Kidney capillary endothelial cell (primary cell): ENCODE data around the gene SNX22.

Experiments used
- DNase-seq: peaks from one replicate; pipeline ENCODE4 v3.0.0-alpha.2; 2018; ENCODE audit warnings: low spot score

SNX22 gene

DNA sequence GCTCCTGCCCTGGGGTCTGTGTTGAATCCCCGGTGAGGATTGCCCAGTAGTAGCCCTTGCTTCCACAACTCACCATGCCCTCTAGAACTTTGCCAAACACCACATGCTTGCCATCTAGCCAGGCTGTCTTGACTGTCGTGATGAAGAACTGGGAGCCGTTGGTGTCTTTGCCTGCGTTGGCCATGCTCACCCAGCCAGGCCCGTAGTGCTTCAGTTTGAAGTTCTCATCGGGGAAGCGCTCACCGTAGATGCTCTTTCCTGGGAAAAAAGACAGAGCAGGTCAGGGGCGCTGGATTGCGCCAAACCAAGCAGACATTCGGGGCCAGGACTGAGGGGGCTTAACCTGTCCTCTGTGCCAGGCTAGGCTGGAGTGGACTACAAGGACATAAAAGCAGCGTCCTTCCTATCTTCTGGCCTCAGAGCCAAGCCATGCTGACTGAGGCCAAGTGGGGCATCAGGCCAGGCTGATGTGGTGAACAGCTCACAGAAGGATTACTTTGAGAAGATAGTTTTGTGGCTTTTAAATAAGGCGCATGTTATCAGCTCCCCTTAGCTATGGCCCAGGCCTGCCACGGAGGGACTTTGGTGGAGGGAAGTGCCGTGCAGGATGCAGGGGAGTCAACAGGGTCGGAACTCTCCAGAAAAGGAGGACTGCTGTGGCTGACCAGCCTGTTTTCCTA lies 5.3 kb downstream of the SNX22 start:
- no peak for DNase-seq

DNA sequence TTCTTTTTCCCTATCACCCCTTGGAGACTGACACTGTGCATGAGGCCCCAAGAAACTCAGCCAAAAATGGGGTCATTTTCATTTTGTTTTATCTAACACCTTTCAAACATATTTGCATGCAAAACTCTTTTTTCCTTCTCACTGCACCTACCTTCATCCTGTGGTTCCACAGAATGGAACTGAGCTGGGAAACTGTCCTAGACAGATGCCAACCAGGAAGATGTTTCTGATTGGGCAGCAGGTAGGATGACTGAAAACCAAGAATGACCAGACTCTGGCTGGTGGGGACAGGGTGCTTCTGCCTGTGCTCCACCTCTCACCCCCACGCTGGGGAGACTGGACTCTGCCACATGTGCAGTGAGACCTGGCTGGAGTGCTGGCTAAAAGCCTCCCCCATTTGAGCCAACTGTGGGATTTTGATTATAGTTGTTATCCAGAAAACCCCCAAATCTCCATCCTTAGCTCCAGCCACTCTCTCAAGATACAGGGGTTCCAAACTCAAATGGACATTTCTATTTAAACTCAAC lies 6.1 kb downstream of the SNX22 start:
- no peak for DNase-seq

DNA sequence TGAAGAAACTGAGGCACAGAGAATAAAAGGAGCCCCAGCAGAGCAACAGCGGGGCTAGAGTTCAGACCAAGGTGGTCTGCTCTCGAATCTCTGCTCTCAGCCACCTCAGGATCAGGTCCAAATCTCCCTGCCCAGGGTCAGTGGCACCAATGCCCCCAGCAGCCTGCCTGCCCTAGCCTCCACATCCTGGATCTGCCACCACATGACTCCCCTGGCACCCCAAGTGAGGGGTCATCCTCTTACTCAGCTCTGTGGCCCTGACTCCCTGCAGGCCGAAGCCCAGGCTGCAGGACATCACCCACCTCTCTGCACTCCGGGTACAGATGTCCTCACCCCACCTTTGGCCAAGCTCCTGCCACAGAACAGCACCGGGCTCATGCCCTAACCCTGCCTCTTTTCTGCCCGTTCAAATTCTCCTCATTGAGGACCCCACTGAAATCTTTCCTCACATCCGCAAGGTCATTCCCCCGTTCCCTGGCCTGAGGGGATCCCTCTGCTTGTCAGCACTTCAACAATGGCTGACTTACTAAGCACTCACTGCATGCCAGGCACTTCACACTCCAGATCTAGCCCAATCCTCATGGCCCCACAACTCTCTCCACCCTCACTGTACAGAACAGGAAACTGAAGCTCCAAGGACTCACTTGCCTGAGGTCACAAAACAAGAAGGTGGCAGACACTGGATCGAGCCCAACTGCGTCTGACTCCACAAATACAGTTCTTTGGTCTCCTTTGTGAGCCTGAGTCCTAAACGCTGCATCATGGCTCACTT lies 7.0 kb downstream of the SNX22 start:
- no peak for DNase-seq

DNA sequence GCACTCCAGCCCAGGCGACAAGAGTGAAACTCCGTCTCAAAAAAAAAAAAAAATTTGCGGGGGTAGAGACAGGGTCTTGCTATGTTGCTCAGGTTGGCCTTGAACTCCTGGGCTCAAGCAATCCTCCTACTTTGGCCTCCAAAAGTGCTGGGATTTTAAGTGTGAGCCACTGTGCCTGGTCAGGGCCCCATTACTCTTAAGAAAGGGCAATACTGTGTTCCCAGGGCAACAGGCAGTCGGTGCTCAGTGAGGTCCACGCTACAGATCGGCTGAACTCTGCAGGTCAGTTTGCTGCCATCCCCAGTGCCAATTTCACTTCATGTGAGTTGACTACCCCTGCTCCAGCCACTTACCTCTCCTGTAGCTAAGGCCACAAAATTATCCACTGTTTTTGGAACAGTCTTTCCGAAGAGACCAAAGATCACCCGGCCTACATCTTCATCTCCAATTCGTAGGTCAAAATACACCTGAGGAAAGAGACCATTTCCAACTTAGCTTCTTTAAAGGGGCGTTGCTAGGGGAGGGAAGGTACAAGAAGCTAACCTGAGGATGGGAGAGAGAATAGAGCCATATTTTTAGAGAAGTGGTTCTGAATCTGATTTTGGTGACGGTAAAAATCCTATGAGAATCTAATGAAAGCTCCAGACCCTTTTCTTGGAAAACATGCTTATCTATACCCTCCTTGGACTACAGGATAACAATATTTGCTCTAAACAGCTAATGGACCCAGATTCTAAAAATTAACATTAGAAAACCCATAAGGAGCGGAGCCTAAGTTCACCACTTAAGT lies 10.4 kb downstream of the SNX22 start:
- no peak for DNase-seq

DNA sequence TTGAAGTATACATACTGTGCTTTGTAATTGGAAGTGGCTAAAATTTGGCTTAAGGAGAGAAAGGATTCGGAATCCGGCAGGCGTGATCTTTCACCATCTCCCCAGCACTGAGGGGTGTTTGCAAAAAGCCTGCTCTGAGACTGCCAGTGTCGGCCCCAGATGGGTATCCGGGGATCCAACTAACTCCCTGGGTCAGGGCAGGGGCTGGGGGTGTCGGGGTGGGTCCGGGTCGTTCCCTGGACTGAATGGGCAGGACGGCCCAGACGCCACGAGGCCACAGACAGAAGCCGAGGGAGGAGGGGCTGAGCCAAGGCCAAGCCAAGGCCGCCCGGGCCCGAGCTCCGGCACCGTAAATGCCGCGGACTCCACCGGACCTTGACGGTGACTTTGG lies 10.9 kb downstream of the SNX22 start:
- no peak for DNase-seq

DNA sequence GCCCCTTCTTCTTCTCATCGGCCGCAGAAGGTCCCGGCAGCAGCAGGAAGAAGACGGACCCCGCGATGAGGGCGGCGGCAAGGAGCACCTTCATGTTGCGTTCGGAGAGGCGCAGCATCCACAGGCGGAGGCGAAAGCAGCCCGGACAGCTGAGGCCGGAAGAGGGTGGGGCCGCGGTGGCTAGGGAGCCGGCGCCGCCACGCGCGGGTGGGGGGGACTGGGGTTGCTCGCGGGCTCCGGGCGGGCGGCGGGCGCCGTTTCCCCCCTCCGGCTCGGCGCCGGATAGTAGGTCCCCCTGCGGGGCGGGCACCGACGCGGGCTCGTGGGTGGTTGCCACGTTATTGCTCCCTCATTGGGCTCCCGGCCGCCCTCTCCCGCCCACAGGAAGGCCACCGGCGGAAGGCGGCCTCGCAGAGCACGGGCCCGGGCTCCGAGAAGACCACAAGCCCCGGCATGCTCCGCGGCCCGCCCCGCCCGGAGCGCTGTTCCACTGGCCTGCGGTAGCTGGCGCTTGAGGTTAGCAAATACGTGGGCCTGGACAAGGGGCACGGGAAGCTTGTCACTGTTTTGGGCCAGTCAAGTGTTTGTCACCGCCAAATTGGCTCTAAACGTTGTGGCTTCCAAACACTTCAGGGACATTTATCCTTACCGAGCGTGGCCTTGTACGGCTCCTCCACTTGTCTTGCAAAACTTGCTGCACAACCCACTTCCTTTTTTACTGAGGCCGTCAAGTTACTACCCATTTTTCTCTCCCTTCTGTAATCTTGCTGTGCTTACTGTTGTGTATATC lies 11.5 kb downstream of the SNX22 start, which contains the start of gene PPIB:
TSS of gene PPIB (minus strand) at position 154 of the 790 bp plus-strand sequence. CDS start at position 118, 36 bp downstream.
- DNase-seq, result peak; percentile 95

DNA sequence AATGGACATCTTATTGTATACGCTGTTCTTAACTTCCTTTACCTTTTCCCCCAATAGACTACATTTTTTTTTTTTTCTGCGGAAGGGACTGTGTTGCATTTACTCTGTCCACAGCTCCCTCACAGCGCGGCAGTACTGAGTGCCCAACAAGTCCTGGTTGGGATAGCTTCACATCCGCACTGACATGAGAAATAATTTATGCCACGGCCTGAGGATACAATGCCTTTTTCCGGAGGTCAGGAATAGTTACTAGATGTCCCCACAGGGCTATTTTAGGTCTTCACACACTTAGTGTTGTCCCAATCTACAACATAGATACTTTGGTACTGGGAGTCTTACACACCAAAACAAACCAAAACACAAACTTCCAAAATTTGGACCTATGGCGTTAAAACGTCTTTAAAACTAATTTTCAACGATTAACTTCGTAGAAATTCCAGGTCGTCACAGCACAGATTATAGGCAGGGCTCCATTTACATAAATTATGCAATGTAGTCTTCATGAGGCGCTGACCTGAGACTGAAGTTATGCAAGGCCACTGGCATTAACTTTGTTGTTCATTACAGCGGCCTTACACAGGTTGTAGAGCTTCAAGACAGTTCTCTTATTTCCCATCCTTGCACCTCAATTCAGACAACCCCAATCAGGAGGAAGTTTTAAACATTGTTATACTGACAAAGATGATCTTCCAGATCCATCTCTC lies 12.3 kb downstream of the SNX22 start:
- peak; percentile 57 for DNase-seq

DNA sequence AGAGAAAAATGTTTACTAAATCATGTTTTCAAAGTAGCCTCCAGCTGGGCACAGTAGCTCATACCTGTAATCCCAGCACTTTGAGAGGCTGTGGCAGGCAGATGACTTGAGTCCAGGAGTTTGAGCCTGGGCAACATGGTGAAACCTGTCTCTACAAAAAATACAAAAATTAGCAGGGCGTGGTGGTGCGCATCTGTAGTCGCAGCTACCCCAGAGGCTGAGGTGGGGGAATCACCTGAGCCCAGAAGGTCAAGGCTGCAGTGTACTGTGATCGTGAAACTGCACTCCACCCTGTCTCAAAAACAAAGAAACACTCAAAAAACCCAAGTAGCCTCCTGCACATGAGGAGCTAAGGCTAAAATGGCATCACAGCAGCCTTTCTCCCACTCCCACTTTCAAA lies 12.9 kb downstream of the SNX22 start:
- no peak for DNase-seq

DNA sequence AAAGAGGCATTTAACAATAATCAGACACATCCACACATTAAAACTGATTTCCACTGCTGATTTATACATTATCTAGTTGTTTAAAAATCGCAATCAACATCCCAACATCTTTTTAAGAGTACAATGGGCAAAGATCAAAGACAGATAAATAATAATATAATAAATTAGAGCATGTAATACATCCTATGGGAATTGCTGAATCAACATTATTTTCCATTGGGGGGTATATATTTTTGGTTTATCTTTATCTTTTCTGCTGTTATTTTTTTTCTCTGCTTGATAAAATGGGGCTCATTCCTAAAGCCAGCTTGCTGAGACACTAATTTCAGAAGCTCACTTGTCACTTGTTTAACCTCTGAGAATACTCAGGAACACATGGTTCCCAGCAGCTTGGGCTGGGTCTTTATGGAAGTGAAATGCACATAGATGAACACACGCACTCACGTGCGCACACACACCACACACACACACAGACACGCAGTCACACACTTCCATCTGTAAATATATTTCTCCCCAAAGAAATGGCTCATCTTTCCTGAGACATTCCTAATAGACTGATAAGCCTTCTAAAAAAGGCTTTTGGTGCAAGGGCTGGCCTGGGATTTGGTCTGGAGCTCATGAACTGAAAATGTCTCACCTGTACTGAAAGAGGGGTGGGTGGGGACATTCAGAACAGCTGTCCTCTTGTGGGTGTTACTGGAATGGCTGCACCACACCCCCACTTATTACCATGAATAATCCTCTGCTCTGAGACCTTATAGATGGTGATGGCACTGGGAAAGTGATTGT lies 14.8 kb downstream of the SNX22 start:
- DNase-seq, result no peak

DNA sequence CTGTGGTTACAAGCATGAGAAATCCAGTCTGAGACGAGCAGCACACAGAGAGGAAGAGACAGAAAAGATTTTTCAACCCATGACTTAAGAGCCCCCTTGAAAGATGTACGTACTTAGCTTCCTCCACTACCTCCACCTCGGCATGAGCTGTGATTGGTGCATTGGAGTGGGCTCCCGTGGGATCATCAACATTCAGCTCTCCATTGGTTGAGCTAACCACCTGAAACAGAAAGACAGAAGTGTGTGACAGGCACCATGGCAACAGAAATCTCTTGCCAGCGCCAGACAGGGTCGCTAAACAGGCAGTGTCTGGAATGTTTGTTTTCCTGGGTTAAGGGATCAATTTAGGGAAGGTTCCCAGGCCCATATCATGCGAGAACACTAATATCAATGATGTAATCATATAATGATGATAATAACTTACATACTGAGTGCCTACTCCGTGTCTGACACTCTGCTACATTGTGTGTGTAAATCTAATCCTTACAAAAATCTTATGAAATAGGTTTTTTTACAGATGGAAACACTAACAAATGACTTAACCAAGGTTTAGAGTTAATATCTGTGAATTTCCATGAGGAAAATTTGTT lies 28.8 kb downstream of the SNX22 start:
- no peak for DNase-seq

DNA sequence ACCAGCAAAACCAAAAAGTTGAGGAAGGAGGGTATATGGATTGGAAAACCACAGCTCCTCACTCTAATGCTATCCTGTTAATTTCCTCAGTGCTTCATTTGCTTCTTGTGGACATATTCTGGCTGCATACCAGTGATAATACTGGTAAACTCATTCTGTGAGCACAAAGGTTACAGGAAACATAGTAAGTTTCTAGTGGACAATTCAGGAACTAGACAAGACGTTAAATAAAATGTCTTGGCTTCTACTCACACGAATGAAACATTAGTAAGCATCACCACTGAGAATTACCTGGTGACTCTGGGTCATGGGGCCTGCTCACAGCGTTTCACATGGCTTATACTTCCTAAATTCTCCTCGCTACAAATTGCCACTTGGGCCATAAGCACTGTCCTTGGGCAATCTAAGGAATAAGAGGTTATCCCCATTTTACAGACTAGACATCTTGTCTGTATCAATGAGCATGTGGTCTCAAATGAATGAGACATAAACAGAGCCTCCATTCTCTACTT lies 31.4 kb downstream of the SNX22 start:
- DNase-seq, result no peak

DNA sequence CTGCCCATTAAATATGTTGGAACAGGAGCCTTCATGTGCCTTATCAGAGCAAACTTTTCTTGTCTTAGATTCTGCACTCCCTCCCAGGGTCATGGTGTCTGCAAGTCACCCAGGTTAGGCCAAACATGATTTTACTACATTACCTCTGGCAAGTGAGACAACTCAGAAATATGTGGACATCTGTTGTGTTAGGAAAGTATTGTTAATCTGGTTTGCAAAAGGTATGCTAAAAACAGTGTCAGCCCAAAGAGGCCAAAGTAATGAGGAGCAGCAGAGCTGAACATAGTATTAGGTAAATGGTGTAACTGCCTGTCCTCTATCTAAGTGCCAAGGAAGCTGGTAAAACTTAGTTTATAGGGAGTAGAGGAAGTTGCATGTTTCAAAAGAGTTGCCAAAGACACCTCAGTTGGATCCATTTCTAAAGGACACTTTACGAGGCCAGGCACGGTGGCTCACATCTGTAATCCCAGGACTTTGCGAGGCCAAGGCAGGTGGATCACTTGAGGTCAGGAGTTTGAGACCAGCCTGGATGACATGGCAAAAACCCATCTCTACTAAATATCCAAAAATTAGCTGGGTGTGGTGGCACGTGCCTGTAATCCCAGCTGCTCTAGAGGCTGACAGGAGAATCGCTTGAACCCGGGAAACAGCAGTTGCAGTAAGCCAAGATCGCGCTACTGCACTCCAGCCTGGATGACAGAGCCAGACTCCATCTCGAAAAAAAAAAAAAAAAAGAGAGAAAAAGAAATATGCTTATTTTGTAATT lies 33.8 kb downstream of the SNX22 start:
- DNase-seq, result no peak

DNA sequence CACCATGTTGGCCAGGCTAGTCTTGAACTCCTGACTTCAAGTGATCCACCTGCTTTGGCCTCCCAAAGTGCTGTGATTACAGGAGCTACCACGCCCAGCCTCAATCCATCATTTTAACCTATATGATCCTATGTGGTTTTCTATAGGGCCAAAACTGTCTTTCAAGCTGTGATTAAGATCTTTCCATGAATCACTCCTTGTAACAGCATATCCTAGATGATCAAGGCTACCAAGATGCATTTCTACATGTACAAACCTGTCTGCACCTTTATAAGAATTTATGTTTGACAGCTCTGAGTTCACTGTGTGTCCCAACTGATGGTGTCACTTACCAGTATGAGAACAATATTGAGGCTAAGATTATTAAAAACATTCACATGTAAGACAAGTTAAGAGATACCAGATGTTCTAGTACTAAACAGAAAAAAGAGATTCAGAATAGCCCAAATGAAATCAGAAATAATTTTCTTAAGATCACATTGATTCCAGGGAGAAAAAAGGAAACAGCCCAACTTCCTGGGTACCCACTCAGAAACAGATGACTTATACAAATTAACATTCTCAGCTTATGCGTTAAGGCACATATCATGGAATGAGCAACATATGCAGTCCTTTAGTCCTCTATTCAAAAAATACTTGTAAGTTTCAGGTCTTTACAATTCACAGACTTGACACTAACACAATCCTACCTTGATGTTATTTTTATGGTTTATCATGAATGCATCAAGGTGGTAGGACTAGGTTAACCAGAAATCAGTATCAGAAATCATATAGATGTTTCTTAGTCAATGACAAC lies 36.1 kb downstream of the SNX22 start:
- DNase-seq, result no peak

DNA sequence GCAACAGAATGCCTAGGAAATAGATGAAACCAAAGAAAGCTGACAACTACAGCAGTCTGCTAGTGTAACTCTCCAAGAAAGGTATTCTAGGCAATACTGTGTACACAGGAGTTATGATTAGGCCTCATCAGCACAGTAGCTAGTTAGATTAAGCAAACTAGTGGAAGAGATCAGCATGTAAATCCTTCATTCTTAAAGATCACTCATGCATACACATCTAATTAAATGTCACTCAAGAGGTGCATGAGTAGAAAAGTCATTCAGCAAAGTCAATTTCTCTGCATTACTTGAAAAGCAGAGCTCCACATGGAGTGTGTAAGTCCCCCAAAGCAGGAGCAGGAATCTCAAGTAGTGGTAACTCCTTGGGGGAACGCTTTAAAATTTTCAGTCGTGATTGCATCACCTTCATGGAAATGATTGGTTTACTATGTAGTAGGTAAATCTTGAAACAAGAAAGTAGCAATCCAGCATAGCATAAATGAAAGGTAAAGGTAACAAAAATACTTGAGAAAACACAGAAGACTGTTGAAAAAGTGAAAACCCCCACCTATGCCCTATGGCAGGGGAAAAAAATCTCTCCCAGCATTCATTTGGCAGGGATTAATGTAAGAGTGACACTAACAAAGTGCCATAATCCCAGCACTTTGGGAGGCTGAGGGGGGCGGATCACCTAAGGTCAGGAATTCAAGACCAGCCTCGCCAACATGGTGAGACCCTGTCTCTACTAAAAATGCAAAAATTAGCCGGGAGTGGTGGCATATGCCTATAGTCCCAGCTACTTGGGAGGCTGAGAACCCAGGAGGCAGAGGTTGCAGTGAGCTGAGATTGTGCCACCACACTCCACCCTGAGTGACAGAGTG lies 40.7 kb downstream of the SNX22 start:
- no peak for DNase-seq

DNA sequence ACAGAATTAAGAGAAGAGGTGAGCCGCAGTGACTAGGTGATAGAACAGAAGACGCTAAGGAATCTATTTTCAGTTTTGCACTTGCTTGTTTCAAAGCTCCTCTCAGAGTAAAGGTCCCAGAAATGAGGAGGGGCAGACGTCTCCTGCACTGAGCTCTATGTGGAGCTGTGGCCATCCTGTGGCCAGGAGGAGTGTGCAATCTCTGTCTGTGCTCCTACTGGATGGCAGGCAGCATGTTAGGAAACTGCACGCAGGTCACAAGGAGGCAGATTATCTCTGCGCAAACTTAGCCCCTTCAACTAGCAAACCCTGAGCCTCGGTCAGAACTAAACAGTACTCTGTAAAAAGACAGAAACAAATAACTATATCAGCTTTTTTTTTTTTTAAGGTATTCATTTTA lies 42.4 kb downstream of the SNX22 start:
- DNase-seq, result no peak

DNA sequence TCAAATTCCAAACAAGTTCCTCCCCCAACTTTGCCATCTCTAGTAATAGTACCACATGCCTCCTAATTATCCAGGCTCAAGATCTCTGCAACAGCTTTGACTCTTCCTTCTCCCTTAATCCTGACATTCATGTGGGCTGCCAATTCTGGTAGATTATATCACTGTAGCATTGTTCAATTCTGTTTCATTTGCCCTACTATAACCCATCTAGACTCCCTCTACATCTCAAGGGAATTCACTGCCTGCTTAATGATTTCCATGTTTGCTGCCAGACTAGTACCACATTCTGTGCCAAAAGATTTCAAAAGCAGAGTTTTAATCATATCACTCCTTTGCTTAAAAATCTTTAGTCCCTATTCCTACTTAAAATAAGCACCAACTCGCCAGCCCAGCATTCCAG lies 45.9 kb downstream of the SNX22 start:
- DNase-seq, result no peak

DNA sequence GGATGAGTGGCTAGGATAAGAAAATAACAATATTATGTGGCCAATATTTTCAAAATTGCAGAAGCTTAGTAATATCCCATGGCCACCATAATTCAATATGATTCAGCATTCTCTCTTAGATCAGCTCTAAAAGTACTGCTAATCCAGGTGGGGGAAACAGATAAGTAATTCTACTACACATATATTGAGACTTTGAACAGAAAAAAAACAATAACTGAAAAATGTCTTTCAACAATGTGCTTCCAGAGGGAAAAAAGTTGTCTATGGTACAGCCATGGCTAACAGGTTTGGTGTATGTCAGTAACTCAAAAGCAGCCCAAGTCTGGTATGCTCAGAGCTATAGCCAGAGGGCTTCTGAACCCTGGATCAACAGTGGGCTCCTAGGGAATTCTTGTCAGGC lies 53.7 kb downstream of the SNX22 start:
- no peak for DNase-seq
